ENCODE results near the gene SEMA7A. TPM values are rescaled to one million over a fixed set of nuclear protein-coding genes. Genes with fewer than 3 reads are reported as not detected.
"Not testable (repeated sequence)": the region's sequence is repeated elsewhere in the genome, so short reads cannot be mapped to it uniquely, and the experiment has no call there.

SEMA7A gene
- total RNA-seq, 1 donor from 2014 or later, result 3.9 TPM

GRCh38 chr15:74365598-74366445 is 67.9 kb downstream of the SEMA7A start:
- no peak for DNase-seq (ENCODE audit: extremely low spot score in 2 of 2)
- intact Hi-C loops (cut with DNase I), result no loop called here
- TF ChIP-seq, protein P1, sequence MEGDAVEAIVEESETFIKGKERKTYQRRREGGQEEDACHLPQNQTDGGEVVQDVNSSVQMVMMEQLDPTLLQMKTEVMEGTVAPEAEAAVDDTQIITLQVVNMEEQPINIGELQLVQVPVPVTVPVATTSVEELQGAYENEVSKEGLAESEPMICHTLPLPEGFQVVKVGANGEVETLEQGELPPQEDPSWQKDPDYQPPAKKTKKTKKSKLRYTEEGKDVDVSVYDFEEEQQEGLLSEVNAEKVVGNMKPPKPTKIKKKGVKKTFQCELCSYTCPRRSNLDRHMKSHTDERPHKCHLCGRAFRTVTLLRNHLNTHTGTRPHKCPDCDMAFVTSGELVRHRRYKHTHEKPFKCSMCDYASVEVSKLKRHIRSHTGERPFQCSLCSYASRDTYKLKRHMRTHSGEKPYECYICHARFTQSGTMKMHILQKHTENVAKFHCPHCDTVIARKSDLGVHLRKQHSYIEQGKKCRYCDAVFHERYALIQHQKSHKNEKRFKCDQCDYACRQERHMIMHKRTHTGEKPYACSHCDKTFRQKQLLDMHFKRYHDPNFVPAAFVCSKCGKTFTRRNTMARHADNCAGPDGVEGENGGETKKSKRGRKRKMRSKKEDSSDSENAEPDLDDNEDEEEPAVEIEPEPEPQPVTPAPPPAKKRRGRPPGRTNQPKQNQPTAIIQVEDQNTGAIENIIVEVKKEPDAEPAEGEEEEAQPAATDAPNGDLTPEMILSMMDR (IDR thresholded peaks at IDR 0.05), result no peak
- TF ChIP-seq POLR2AphosphoS5 (IDR thresholded peaks at IDR 0.05; ENCODE audit: insufficient read depth in 1 of 2, low read depth in 1 of 2), result peak in 1 of 2 donors; percentile 37
- Histone ChIP-seq H3K27ac (peak overlapping the region; percentile 78), H3K36me3 (no peaks in the 10 kb centered on the region), H3K4me1 (peaks cover 17% of the 10 kb centered on the region), H3K27me3 (no peaks in the 10 kb centered on the region), H3K4me3 (peak overlapping the region; percentile 52 to 53), H3K9me3 (no peaks in the 10 kb centered on the region)

DNA sequence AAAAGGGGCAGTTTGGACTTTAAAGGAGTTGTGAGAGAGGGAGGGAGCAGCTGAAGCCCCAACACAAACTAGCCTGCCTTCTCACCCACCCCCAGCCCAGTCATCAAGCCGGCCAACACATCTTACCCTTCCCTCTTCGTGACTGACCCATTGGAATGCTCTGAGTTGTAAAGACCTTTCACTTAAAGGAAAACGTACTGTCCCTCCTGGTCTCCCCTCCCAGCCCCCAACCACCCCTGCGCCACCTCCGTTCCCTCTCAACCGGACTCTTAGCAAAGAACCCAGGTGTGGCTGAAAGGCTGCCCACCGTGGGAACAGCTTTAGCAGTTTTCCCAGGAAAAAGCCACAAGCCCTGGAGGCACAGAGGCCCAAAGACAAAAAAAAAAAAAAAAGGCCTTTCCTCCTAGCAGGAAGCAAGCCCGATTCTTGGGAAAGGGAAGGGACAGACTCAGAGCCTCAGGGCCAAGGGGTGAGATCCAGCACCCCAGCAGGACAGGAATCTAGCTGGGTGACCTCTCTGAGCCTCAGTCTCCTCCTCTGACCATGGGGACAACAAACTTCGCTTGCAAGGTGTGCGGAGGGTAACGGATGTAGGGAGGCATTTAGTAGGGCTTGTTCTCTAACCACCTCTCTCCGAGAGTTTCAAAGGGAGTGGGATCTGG is 68.7 kb downstream of the SEMA7A start:
- Histone ChIP-seq H3K4me3 (peak overlapping the region; percentile 52 to 53), H3K9me3 (no peaks in the 10 kb centered on the region), H3K4me1 (peaks cover 17% of the 10 kb centered on the region), H3K27me3 (no peaks in the 10 kb centered on the region), H3K27ac (peak overlapping the region; percentile 78), H3K36me3 (no peaks in the 10 kb centered on the region)
- no peak for DNase-seq (ENCODE audit: extremely low spot score in 2 of 2)
- TF ChIP-seq, protein P1 (IDR thresholded peaks at IDR 0.05), result no peak
- TF ChIP-seq POLR2A (IDR thresholded peaks at IDR 0.05) (no peak), POLR2AphosphoS5 (IDR thresholded peaks at IDR 0.05; ENCODE audit: insufficient read depth in 1 of 2, low read depth in 1 of 2) (no peak)
- intact Hi-C loops (cut with DNase I), result no loop called here

DNA sequence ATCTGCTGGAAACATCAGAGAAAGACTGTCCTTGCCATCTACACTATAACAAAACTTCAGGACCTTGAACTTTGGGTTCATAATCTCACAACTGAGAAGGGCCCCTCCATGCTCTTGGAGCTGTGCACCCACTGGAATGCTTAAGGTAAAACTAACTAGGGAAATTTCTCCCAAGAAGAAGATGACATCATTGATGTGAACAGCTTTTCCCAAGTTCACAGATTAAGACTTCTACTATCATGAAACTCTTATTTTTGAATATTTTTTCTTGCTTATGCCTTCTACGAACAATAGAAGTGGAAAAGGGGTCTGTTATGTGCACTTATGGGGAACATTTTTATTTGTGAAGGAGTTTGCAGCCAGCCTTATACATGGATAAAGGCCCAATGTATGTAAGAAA is 71.3 kb downstream of the SEMA7A start:
- no peak for DNase-seq (ENCODE audit: extremely low spot score in 2 of 2)
- no peaks in the 10 kb centered on the region for H3K36me3 ChIP-seq
- no peak for TF ChIP-seq POLR2A (IDR thresholded peaks at IDR 0.05)
- TF ChIP-seq, protein P1 (IDR thresholded peaks at IDR 0.05), result no peak
- TF ChIP-seq POLR2AphosphoS5 (IDR thresholded peaks at IDR 0.05; ENCODE audit: insufficient read depth in 1 of 2, low read depth in 1 of 2), result no peak
- peaks cover 17% of the 10 kb centered on the region for H3K4me1 ChIP-seq
- H3K4me3 ChIP-seq, result no peak overlapping the region
- H3K27ac ChIP-seq, result no peak overlapping the region
- intact Hi-C loops (cut with DNase I), result no loop called here
- no peaks in the 10 kb centered on the region for H3K9me3 ChIP-seq
- no peaks in the 10 kb centered on the region for H3K27me3 ChIP-seq

DNA sequence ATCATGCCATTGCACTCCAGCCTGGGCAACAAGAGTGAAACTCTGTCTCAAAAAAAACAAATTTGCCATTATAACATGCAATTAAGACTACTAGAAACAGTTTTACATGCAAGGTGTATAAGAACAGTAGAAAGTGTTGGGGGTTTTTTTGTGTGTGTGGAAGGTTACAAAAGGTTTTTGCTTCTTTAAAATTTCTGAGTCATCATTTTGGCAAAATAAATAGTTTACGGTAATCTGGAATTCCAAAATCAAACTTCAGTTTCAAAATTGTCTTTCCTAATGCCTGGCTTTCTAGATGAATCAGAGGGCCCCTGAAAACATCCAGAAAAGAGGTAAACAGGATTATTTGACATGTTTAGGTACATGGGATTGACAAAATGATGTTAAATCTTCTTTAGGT is 72.9 kb downstream of the SEMA7A start:
- H3K36me3 ChIP-seq; H3K27ac ChIP-seq; H3K27me3 ChIP-seq; DNase-seq (ENCODE audit: extremely low spot score in 2 of 2); H3K4me1 ChIP-seq; intact Hi-C loops (cut with DNase I); H3K9me3 ChIP-seq; H3K4me3 ChIP-seq: not testable (repeated sequence)

DNA sequence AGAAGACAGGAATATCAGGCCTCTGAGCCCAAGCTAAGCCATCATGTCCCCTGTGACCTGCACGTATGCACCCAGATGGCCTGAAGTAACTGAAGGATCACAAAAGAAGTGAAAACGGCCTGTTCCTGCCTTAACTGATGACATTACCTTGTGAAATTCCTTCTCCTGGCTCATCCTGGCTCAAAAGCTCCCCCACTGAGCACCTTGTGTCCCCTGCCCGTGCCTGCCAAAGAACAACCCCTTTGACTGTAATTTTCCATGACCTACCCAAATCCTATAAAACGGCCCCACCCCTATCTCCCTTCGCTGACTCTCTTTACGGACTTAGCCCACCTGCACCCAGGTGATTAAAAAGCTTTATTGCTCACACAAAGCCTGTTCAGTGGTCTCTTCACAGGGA is 74.4 kb downstream of the SEMA7A start:
- DNase-seq (ENCODE audit: extremely low spot score in 2 of 2); H3K9me3 ChIP-seq; H3K36me3 ChIP-seq; H3K4me1 ChIP-seq; H3K27me3 ChIP-seq; H3K4me3 ChIP-seq; H3K27ac ChIP-seq: not testable (repeated sequence)
- intact Hi-C loops (cut with DNase I), result loop anchor here (5.0 kb wide), 1 partner anchor 1037 kb away; no protein-coding TSS in a partner anchor

Small RNA genes lying within 50 kb of the gene (microRNA-seq; reads per million reads assigned to microRNA genes)
- not detected for gene MIR6881 (ENCODE audit: borderline number of aligned reads, borderline replicate concordance)

Small RNA genes lying within 50 kb of the gene (small RNA-seq; reads per million reads assigned to genes)
- gene MIR6881, result not detected

Other genes starting within 250 kb of the SEMA7A start
- 0.98 TPM for gene STRA6, start 231.2 kb downstream of the SEMA7A start, total RNA-seq
- gene CCDC33, start 197.6 kb downstream of the SEMA7A start, total RNA-seq, result not detected
- gene CYP11A1, start 66.3 kb downstream of the SEMA7A start, total RNA-seq, result 8.8 TPM
- 39.8 TPM for gene UBL7, start 27.2 kb upstream of the SEMA7A start, total RNA-seq
- gene ARID3B, start 107.3 kb upstream of the SEMA7A start, total RNA-seq, result 15.2 TPM
- 89.1 TPM for gene CLK3, start 181.9 kb upstream of the SEMA7A start, total RNA-seq

Measured in vagina (tissue), 2 donors.